HG03442 (cell line): ENCODE results near the gene SLC2A1.

Source experiments
- ATAC-seq: cut with Tn5 transposase; IDR thresholded peaks from one replicate; pipeline ENCODE4 v1.9.1; 2021; ENCODE audit warnings: mild to moderate bottlenecking, moderate library complexity; ENCODE audit not compliant: unreplicated experiment

SLC2A1 gene

GRCh38 chr1:42981255-42981805 is 22.7 kb upstream of the SLC2A1 start:
- no peak for ATAC-seq

DNA sequence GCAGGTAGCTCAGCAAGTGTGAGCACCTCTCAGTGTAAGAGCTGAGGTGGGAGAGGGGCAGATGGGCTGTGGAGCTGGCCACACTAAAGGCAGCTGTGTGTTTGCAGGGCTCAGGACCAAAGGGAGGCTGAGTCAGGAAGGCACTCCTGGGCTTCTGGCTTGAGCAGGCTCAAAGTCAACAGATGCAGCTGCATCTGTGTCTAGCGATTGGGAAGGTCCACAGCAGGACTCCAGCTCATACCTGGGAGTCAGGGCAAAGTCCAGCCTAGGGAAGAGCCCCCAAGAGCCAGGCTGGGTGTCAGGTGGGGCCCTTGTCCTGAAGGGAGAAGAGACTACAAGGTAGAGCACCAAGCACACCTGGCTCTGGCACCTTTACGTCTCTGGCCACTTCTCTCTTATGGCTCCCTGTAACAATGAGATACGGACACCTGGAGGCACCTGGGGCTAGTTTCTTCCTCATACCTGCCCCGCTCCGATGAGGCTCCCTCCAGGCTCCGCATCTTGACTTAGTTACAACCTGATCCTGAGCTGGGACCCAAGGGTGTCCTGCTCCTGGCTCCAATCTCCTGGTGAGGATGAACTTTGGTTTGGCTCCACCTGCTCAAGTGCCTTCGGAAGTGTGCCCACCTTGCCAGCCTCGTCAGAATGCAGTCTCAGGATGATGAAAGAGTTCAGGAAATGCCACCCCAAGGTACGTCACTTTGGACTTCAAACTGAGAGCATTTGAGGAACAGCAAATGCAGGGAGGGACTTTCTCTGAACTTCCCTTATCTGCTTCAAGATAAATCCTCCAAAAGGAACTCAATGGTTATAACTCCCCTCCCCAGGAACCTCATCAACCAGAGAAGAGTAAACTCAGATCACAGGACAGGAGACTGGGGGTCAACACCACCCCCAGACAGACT is 21.5 kb upstream of the SLC2A1 start:
- no peak for ATAC-seq

DNA sequence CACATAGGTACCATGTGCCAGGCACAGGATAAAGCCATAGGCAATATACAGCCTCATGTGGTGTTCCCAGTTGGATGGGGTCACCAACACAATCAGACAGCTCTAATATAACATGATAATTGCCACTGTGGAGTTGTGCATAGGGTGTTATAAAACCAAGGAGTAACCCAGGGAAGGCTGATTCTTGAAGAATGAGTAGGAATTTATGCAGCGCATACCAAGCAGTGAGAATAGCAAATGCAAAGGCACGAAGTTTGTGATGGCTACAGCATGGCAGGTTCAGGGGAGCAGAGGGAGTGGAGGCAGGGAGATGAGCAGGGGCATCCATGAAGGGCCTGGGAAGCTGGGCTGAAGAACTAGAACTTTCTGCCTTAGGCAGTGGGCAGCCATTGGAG is 20.4 kb upstream of the SLC2A1 start:
- ATAC-seq = no peak

- ATAC-seq = no peak
These were observed 19.8 kb upstream of the SLC2A1 start for GRCh38 chr1:42978317-42979035.

- no peak for ATAC-seq
These were observed 19.0 kb upstream of the SLC2A1 start for GRCh38 chr1:42977653-42978052.

- ATAC-seq = no peak
These were observed 17.0 kb upstream of the SLC2A1 start for GRCh38 chr1:42975561-42976225.

DNA sequence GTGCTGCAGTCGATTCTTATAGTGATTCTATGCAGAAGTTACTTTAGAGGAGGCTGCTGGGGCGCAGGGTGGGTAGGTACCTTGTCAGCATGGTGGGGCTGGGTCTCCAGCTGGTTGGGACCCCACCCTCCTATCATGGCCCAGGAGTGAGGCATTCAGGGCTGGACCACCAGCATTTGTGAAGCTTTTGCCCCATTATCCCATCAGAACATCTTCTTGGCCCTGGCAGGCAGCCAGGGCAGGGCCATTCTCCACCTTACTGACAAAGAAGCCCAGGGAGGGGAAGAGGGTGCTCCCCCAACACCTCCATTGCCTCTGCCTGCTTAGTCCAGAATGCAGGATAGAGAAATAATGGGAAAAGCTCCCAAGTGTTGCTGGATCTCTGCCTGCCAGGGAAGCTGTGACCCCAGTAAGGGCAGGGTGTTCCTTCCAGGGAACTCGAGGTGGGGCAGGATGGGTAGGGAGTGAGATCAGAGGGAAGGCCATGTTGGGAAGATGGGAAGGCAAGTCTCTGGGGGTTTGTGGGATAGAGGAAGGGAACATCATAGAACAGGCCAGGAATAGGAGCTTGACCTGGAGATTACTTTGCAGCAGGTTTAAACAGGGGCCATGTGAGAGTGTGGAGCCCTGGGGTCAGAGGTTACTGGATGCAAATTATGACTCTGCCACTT is 16.2 kb upstream of the SLC2A1 start:
- no peak for ATAC-seq

DNA sequence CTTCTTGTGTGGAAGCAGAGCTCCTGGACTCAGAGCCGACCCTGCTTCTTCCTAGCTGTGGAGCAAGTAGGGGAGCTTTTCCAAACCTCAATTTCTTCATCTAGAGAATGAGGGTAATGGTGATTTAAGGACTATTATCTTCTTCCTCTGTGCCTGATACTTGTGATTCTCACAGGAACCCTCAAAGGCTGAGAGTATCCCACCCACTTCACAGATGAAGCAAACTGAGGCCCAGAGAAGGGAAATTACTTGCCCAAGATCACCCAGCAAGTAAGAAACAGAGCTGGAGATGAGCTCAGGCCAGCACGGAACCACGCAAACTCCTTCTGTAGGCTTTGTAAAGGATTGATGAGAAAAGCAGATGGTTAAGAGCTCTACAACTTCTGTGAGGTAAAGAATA is 15.1 kb upstream of the SLC2A1 start:
- no peak for ATAC-seq

DNA sequence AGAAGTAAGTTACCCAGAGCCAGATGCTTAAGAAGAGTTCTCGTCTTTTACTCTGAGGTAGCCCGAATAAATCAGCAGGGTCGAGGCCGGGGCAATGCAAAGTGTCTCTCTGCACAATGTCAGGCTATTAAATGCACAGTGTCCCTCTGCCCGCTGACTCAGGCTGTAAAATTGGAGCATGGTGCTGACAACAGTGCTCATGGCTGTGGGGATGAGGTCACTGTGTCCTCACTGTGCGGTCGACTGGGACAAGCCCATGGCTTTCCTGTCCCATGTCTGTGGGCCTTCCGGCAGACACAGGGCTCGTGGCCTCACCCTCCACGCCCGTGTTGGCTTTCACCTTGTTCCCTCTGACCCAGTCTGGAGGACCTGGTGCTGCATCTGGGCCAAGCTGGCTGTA is 14.6 kb upstream of the SLC2A1 start:
- no peak for ATAC-seq

DNA sequence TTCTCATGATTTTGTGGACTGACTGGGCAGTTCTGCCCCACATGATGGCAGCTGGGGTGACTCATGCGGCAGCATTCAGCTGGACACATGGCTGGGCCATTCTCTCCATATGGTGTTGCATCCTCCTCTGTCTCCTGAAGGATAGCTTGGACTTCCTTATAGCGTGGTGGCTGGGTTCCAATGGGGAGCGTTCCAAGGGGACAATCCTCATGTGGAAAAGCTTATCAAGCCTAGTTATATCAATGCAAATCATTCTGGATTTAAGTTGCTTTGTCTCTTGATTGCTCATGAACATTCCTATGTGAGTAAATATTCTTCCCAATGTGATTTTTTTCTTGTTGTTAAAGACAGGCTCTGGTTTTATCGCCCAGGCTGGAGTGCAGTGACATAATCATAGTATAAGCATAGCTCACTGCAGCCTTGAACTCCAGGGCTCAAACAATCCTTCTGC is 13.2 kb upstream of the SLC2A1 start:
- ATAC-seq = no peak

- ATAC-seq = no peak
These were observed 11.5 kb upstream of the SLC2A1 start for GRCh38 chr1:42970143-42970542.

DNA sequence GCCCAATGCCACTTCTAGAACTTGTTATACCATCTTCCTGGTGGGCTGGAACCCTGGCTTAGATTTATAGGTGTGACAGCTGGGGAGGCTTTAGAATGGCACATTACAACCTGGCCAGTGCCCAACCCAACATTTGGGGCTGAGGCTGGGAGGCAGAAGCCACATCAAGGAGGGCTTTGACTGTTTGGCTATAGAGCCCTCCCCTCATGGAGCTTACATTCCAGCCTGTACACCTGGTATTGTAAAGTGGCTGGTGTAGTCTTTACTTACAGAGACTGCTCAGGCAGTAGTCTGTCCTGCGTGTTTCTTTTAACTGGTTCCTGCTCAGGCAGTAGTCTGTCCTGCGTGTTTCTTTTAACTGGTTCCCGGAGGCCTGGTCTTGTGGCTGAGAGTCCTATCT is 10.0 kb upstream of the SLC2A1 start:
- no peak for ATAC-seq

DNA sequence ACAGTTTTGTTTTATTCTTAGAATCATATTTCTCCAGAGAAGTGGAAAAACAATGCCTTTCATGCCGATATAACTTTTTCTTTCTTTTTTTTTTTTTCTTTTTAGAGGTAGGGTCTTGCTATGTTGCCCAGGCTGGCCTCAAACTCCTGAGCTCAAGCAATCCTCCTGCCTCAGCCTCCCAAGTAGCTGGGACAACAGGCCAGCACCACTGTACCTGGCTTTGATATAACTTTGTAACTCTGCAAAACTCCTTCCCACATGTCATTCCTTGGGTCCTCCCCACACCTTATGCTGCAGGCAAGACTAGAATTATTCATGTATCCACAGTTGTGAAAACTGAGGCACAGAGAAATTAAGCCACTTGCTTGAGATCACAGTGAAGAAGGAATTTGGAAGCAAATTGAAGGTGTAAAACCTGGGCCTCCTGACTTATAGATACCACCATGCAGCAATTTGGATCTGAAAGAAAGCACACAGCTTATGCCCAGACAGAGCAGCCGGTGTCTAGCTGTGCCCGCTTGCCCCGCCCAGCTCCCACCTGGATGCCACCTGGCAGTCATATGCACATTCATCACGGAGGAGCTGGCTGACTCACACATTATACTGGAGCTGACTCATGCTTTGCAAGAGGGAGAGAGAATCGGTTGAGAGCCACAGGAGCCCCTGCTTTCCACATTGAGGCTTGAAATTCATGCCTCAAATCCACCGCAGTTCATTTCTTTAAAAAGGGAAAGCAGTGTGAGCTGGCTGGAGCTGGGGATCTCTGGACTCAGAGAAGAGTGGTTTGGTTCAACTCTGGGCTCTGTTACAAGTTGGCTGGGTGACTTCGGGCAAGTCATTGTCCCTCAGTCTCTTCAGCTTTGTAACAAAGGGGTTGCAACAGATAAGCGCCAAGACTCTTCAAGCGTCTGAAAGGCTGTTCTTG is 8.3 kb upstream of the SLC2A1 start:
- ATAC-seq = no peak

DNA sequence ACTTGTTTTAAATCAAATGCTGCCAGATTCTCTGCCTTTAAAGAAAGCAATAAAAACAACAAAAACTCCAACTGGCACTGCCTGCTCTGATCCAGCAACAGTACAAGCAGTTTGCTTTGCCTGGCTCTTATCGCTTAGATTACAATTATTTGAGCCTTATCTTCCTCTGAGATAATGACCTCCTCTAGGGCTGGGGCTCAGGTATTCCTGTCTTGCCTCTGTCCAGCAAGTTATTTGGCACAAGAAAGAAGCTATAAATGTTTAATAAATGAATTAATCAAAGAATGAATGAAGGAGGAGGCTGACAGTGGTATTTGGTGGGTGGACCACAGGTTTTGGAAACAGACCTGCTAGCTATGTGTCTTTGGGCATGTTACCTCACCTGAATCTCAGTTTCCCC is 6.7 kb upstream of the SLC2A1 start:
- ATAC-seq = no peak

- ATAC-seq = no peak
These were observed 5.6 kb upstream of the SLC2A1 start for GRCh38 chr1:42964044-42964812.

DNA sequence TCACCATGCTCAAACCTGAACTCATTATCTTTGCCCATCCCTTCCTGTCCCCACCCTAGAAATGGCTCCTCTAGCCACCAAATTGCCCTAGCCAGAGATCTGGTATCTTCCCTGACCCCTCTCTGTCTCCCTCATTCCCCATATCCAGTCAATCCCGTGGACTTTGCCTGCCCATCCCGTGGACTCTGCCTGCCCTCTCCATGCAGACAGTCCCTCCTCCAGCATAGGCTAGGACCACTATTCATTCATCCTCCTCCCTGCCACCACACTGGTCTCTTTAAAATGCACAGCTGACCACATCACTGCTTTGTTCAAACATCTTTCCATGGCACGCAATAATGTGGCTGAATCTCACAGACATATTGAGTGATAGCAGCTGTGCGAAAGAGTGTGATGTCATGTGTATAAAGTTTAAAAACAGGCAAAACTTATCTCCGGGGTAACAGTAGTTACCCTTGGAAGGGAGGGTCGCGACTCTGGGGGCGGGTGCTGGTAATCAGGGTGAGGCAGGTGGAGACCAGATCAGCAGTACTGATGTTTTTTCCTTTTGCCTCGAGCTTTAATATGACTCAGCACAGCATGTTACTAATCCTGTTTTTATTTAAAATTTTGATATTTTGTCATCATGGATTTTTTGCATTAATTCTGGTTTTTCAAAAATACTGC is 4.8 kb upstream of the SLC2A1 start:
- no peak for ATAC-seq

DNA sequence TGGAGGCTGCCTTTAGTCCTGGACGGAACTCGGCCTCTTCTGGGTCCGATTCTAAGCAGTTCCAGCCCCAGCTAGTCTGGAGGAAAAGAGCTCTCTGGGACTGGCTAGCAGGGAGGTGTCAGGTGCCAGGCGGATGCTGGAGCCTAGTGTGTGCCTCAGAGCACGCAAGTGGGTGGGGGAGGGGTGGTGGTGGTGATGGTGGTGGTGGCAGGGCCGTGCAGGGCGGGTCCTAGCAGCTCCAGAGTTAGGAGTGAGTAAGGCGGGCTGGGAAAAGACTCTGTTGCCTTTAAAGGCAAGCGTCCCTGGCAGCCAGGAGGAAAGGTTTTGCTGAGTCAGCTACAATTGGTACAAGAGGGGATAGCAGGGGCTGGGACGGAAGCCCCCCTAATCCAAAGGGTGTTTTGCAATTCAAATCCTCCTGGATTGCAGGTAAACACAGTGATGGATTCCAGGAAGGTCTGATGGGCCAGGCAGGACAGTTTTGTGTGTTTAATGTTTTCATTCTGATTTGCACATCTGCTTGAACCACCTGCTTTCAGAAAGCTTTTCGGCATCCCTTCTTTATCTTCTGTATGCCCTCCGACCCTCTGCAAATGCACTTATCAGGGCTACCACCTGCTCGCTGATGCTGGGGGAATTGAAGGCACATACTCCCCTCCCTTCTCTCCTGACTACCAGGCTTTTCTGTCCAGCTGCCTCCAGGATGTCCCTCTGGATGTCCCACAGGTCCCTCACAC is 4.1 kb upstream of the SLC2A1 start:
- no peak for ATAC-seq
